Central memory CD8-positive, alpha-beta T cell (primary cell): ENCODE results near the gene EFHC2.

Experiments
- ATAC-seq: fragments of 150-1000 bp; cut with Tn5 transposase; replicated peaks from 2 replicates; pipeline ENCODE4 v1.10.0; 2022; ENCODE audit warnings: mild to moderate bottlenecking, moderate FRiP score, moderate number of reproducible peaks; ENCODE audit not compliant: poor library complexity, severe bottlenecking; ENCODE audit errors: extremely low read depth
- DNase-seq, 2 donors: peaks; one replicate each; pipeline ENCODE4 v3.0.0; 2021; ENCODE audit warnings: low spot score in 2 of 2
- H3K27ac Mint-ChIP-seq: one replicate; pipeline ENCODE4 v1.8.0; 2022; ENCODE audit warnings: low read depth, mild to moderate bottlenecking, moderate library complexity, mixed read lengths
- H3K27me3 Mint-ChIP-seq: one replicate; pipeline ENCODE4 v1.8.0; 2022; ENCODE audit warnings: mixed read lengths
- H3K36me3 Mint-ChIP-seq: one replicate; pipeline ENCODE4 v1.8.0; 2022; ENCODE audit warnings: mild to moderate bottlenecking, moderate library complexity, mixed read lengths; ENCODE audit not compliant: insufficient read depth
- H3K4me1 Mint-ChIP-seq: one replicate; pipeline ENCODE4 v1.8.0; 2022; ENCODE audit warnings: mixed read lengths
- H3K4me3 Mint-ChIP-seq: one replicate; pipeline ENCODE4 v1.8.0; 2022; ENCODE audit warnings: mild to moderate bottlenecking, moderate library complexity, mixed read lengths
- H3K9me3 Mint-ChIP-seq: one replicate; pipeline ENCODE4 v1.8.0; 2022; ENCODE audit warnings: mixed read lengths

EFHC2 gene

DNA sequence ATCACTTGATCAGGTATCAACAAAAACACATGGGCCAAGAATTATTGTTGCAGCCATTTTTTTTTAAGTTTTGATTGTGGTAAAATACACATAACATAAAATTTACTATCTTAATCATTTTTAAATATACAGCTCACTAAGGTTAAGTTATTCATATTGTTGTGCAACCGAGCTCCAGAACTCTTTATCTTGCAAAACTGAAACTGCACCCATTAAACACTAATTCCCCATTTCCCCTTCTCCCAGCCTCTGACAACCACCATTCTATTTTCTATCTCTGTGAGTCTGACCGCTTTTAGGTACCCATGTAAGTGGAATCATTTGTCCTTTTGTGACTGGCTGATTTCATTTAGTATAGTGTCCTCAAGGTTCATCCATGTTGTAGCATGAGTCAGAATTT is 244.1 kb downstream of the EFHC2 start:
- no peak for DNase-seq
- ATAC-seq: no peak
- no peaks in the 10 kb centered on the region for H3K27me3 Mint-ChIP-seq
- H3K36me3 Mint-ChIP-seq: no peaks in the 10 kb centered on the region
- H3K9me3 Mint-ChIP-seq: no peaks in the 10 kb centered on the region
- H3K4me1 Mint-ChIP-seq: no peaks in the 10 kb centered on the region
- no peak overlapping the region for H3K4me3 Mint-ChIP-seq
- no peak overlapping the region for H3K27ac Mint-ChIP-seq
